PC-9 (cell line): ENCODE data around the gene AKAP13.

ENCODE experiments used
- CTCF ChIP-seq: fragments of 200-600 bp; sonication (generic); conservative IDR thresholded peaks from 2 replicates; pipeline ENCODE4 v1.6.1; 2017; ENCODE audit warnings: mixed run types, antibody characterized with exemption, mild to moderate bottlenecking, moderate library complexity
- EZH2 ChIP-seq: fragments of 200-600 bp; sonication (generic); IDR thresholded peaks from 2 replicates; pipeline ENCODE4 v1.8.0; 2017; ENCODE audit warnings: antibody characterized with exemption, low read depth

- TF ChIP-seq CTCF (no peak), EZH2 (no peak)
Observed at GRCh38 chr15:85479071-85479647, 98.8 kb downstream of the AKAP13 start.
